Measurements from ENCODE around the gene RIMBP2. TPM values are rescaled to one million over a fixed set of nuclear protein-coding genes. Genes with fewer than 3 reads are reported as not detected.
"Not testable (repeated sequence)": the region's sequence is repeated elsewhere in the genome, so short reads cannot be mapped to it uniquely, and the experiment has no call there.

The RIMBP2 gene
- total RNA-seq, 1 donor from 2014 or later = 47.7 TPM

DNA sequence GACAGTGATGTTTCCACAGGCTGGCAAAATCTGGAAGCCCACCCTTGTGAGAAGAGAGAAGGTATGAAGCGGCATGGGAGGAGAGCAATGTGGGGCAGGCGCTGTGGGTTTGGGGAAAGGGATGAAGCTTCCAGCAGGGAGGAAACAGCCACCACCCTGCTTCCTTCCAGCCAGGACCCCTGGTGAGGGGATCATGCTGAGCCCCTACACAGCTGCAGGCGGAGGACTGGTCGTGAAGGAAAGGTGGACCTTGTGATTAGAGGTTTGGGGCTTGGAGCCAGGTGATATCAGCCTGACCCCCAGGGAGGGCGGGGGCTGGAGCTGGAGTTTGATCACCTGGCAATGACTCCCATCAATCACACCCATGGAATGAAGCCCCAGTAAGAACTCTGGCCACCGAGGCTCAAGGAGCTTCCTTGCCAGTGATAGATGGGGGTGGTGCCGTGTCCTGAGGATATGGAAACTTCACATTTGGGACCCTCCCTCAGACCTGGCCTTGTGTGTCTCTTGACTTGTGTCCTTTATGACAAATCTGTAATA, 48.6 kb downstream of the RIMBP2 start:
- FAIRE-seq = no peak
- no peak for DNase-seq (ENCODE audit: low spot score in 2 of 2)

DNA sequence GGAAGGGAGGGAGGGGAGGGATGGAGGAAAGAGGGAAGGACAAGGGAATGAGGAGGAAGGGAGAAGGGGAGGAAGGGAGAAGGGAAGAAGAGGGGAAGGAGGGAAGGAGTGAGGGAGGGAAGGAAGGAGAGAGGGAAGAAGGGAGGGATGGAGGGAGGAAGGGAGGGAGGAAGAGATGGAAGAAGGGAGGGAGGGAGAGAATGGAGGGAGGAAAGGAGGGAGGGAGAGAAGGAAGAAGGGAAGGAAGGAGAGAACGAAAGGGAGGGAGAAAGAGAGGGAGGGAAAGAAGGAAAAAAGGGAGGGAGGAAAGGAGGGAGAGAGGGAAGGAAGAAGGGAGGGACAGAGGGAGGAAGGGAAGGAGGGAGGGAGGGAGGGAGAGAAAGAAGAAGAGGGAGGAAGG, 49.5 kb downstream of the RIMBP2 start:
- FAIRE-seq (no peak), DNase-seq (ENCODE audit: low spot score in 2 of 2) (no peak)

DNA sequence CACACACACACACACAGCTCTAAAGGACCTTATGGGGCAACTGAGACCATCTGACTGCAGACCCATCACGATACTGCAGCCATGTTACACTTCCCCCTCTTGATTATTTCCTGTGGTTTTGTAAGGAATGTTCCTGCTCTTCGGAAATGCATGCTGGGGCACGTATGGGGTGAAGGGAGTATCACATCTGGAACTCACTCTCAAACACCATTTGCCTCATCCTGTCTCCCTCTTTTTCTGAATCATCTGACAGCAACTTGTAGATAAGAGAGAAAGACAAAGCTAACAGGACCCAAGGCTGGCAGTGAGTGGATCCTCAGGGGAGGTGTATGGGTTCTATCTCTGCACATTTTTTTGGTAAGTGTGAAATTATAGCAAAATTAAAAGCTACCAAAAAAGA, 50.3 kb downstream of the RIMBP2 start:
- DNase-seq (ENCODE audit: low spot score in 2 of 2) (no peak), FAIRE-seq (no peak)

DNA sequence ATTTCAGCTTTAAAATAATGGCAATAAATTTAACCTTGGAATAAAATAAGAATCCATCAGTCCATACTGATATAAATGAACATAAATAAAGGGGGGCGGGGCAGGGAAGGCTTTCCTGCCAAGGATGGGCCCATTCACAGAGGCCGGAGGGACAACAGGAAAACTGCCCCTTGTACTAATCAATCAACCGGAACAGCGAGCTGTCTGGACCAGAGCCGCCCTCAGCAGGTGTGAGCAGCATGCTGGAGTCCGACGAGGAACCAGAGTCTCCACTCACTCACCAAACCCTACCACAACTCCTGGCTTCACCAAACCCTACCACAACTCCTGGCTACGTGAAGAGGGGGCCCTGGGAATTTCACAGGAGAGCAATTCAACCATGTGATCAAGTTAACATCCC, 51.3 kb downstream of the RIMBP2 start:
- FAIRE-seq = no peak

DNA sequence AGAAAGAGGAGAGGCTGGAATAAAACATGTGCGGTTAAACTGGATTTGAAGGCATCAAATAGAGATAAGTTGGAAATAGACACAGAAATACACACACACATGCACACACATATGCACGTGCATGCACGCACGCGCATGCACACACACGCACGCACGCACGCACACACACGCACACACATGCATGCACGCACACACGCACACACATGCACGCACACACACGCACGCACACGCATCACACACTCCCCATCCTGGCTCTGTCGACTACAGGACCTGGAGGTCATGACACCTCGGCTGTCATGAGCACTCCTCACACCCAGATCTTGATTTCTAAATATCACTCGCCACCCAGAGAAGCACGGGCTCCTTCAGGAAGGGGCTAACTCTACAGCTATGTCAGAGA, 51.8 kb downstream of the RIMBP2 start:
- FAIRE-seq (no peak), DNase-seq (ENCODE audit: low spot score in 2 of 2) (no peak)

More for the DNA sequence above, 51.3 kb downstream of the RIMBP2 start:
- no peak for DNase-seq (ENCODE audit: low spot score in 2 of 2)

DNA sequence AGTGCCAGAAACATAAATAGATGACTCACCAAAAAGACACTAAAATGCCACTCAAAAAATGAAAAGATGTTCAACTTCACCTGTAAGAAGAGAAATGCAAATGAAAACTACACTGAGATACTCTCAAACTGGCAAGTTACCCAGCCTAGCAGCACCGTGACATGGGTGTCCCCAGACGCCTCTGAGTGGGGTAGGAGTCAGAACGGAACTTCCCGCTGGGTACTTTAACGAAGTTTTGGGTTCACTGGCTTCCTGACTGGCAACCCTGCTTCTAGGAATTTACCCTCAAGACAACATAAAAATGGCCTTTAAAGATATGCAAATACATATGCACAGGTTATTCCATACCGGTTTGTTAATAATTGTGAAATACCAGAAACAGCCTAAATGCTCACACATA, 52.6 kb downstream of the RIMBP2 start:
- DNase-seq (ENCODE audit: low spot score in 2 of 2) (no peak), FAIRE-seq (no peak)

DNA sequence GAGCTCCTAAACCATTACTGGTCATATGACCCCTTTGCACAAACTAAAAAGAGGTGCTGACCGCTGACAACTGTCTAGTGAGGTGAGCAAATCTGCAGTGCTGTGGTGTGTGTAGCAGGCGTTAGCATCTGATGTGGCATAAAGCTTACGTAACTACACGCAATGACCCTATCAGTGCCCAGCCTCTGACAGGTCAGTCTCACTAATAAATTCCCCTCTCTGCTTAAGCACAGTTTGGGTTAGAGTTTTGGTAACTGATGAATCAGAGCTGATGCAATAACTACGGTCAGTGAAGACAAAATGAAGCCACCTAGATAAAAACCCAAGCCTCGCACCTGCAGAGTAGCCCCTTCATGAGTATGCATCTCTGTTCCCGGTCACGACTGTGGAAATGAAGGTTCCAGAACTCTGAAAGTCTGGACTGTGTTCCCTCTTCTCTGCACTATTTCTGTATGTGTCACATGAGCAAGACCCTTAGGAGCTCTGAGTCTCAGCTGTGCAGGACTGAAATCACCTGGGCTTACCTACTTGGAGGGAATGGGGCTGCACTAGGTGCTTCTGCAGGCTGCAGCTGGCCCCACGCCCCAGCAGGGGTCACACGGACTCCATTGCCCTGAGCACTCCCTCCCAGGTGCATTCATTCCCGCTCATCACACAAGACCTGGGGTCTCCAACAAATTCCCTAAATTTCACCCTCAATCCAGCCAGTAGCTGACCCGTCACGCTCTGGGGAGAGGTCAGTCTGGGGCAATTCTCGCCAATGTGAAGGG, 54.4 kb downstream of the RIMBP2 start:
- DNase-seq (ENCODE audit: low spot score in 2 of 2) = no peak
- FAIRE-seq = no peak

DNA sequence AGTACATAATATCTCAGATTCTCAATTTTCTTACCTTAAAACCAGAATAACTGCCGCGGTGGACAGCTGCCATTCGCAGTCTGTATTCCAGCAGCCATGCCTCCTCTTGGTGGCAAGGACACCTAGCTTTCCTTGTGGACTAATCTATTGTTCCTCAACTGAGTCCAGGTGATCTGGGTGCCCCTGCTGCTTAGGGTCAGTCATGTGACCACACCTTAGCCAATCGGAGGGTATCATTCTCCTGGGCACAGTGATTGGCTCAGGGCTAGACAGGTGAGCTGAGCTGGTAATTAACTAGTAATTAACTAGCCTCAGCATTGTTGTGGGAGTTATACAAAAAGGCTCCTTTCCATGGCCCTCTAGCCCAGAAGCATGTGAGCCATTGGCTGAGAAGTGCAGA, 55.0 kb downstream of the RIMBP2 start:
- no peak for DNase-seq (ENCODE audit: low spot score in 2 of 2)
- FAIRE-seq = no peak

DNA sequence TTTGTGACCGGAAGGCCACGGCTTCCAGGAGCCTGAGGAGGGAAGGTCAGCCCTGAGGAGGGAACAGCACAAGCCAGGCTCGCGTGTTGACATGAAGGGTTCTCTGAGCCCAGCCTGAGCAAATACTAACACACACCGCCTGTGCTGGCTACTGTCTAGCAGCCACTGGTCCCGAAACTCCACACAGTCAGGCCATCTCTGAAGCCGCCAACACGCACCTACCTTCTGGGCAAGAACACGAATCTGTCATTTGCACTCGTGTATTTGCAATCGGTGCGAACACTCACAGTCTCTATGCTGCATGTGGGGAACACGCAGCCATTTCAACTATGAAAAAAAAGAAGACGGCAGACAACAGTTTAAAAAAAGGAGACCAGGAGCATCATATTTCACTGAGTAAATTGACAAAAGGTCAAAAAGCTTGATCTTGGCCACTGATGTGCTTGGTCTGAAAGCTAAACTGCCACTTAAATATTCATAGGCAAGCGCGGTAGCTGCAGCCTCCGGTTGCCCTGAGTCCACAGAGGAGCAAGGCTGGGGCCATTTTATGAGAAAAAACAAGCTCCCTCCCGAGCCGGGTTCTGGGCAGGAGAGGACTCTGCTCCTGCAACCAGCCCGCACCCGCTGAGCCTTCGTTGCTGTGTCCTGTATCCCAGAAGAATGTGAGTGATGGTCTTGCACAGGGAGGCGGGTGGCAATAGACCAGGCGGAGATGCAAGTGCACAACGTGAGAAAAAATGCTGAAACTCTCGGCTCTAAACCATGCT, 57.8 kb downstream of the RIMBP2 start:
- DNase-seq (ENCODE audit: low spot score in 2 of 2) = no peak
- no peak for FAIRE-seq

DNA sequence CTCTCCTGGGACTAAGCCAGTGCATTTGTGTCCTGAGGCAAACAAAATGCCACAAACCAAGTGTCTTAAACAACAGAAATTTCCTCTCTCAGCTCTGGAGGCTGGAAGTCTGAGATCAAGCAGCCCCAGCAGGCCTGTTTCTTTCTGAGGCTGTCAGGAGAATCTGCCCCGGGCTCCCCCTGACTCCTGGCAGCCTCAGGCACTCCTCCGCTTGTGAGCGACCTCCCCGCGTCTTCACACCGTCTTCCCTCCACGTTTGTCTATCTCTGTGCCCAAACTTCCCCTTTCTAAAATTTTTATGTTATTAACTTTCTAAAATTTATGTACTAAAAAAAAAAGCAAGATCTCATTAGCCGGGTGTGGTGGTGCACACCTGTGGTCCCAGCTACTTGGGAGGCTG, 59.7 kb downstream of the RIMBP2 start:
- DNase-seq (ENCODE audit: low spot score in 2 of 2) (no peak), FAIRE-seq (no peak)

DNA sequence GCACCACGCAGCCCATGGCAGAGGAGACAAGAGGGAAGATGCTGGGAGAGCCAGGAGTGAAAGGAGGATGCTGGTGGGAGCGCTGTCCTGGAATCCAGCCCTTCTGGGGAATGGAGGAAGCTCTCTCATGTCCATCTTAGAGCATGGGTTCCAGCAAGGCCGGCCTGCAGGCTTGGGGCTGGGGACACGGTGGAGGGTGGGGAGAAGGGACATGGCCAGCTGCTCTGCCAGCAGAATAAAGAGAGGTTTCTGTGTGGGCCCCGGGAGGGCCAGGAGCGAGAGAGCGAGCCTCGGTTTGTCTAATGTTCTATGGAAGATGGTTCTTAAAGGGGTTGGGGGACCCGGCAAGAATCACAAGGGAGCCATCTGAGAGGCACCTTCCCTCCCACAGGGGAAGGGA, 60.2 kb downstream of the RIMBP2 start:
- FAIRE-seq = no peak

DNA sequence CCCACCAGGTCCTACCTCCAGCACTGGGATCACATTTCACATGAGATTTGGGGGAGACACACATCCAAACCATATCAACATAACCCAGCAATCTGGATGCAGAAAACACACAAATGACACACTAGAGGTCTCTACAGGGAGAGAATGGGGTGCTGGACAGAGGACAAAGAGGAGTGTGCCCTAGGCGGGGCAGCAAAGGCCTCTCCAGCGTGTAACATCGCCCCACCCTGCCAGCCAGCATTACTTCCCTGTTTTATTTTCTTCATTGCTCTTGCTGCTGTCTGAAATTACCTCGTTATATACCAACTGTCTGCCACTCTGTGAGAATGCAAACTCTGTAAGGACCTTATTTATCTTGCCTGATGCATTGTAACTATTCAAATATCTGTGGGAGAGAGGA, 61.1 kb downstream of the RIMBP2 start:
- FAIRE-seq = no peak

More for the DNA sequence above, 60.2 kb downstream of the RIMBP2 start:
- no peak for DNase-seq (ENCODE audit: low spot score in 2 of 2)

DNA sequence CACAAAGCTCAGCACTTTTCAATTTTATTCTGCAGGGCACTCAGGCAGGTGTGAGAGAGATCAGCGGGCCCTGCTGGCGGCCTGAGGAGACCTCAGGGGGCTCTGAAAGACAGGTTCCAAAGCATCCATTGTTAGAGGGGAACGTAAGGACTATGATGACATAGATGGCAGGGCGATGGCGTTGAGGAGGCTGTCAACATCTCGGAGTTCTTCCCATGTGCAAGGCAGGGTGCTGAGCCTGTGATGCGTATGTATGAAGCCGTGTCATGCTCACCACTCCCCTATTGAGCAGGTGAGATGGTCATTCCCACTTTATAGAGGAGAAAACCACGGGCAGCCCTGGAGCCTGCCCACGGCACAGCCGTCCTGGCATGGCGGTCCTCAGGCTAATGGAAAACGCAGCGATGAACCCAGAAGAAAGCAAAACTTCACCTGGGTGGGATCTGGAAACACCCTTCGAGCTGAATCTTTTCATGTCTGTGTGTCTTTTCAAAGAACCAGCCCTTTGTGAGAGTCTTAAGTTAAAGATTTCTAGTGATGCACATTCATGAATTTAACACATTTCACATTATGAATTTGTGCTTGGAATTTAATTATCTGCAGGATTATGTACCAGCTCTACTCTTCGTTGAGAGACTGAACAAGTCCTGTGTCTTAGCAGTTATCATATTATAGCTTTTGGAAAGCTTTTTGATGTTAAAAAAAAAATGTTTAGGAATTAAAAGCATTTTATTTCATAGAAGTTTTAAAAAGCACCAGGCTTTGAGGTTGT, 64.7 kb downstream of the RIMBP2 start:
- FAIRE-seq (no peak), DNase-seq (ENCODE audit: low spot score in 2 of 2) (no peak)

More for the DNA sequence above, 61.1 kb downstream of the RIMBP2 start:
- no peak for DNase-seq (ENCODE audit: low spot score in 2 of 2)

DNA sequence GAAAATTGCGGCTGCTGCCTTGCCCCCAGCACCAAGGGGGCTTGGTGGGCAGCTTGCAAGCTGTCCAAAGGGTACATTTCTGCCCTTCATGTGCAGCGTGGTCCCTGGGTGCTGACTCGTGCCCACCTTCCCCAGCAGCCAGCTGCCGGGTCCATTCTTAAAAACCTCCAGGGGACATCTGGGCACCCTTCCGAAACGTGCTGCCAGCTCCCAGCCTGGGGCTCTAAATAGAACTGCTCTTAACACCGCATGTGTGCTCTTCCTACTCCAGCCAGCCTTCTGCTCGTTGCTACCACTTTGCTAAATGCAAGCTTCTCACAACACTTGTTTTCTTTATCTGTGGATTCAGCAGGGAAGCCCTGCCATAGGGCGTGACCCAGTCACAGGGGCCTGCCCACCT, 66.0 kb downstream of the RIMBP2 start:
- peak in 1 of 2 donors; percentile 49 for DNase-seq (ENCODE audit: low spot score in 2 of 2)
- no peak for FAIRE-seq

DNA sequence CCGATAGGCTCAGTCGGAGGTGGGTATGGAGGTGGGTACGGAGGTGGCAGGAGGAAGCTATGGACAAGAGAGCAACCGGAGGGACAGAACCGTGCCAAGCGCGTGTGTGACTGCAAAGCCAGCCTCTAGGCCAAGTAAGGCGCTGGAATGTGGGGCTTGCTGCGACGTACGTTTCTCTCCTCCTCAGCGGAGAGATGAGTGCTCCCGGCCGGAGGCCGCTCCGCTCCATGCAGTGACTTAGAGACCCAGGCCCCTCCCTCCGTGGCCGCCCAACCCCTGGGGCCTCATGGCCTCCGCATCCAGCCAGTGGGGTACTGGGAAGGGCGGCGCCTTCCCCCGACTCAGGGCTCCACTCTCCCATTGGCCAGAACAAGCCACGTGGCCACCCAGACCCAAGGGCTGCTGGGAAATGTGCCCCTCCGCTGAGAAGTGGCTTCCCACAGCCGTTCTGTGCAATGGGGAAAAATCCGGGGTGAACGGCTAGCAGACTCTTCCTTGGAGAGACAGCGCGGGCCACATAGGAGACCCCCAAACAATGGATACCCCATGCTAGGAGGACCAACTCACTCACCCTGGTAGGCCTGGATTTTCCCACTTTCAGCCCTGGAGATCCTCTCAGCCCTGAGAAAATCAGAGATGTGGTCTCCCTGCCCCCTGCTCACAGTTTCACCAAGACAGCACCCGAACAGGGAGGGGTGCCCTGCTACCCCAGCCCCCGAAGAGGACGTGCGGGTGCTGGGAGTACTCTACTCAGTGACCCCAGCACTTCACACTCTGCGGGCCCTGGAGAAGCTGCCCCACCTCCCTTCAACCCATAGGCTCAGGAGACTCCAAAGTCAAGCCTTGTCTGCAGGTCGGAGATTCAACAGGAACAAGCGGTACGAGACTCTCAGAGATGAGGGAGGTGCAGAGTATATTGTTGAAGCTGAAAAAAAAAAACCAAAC, 66.7 kb downstream of the RIMBP2 start:
- DNase-seq (ENCODE audit: low spot score in 2 of 2) (no peak), FAIRE-seq (no peak)

DNA sequence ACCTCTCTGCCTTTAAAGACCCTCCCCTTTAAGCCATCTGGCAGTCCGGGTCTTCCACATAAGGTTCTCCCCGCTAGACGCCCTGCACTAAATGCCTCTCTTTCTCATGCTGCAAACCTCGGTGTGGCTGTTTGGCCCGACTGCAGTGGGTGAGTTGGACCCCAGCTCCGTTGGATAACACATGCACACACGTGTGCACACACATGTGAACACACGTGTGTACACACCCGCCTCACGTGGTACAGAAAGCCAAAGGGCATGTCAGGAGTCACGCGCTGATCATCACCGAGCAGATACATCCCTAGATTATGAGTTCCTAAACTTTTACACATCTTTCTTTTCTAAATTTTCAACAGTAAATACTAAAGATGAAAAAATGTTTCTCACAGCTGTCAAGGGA, 68.3 kb downstream of the RIMBP2 start:
- FAIRE-seq (no peak), DNase-seq (ENCODE audit: low spot score in 2 of 2) (no peak)

DNA sequence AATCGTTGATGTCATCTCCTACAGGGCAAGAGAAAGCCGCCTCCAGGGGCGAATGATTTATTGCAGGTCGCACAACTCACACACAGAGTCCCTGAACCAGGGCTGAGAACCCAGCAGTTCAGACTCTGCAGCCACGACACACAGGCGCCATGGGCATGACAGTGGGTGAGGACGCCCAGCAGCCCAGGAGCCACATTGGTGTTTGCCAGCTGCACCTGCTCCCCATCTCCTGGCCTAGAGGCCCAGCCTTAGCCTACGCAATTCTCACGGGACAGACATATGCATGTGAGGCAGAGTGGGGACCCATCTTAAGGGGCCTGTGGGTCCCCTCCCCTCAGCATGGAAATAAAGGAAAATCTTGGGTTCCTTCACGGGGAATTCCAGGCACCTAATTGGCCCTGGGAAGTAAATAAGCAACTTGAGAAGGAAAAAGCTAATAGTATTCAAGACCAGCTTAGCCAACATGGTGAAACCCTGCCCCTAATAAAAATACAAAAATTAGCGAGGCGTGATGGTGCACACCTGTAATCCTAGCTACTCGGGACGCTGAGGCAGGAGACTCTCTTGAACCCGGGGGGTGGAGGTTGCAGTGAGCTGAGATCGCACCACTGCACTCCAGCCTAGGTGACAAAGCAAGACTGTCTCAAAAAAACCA, 69.3 kb downstream of the RIMBP2 start:
- DNase-seq (ENCODE audit: low spot score in 2 of 2) (no peak), FAIRE-seq (no peak)

DNA sequence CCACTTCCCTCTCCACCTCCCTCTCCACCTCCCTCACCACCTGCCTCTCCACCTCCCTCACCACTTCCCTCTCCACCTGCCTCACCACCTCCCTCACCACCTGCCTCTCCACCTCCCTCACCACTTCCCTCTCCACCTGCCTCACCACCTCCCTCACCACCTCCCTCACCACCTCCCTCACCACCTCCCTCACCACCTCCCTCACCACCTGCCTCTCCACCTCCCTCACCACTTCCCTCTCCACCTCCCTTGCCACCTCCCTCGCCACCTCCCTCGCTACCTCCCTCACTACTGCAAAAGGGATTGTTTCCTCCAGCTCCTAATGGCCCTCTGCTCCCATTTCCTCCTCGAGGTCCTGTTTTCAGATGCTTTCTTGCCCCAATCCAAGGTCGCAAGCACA, 69.9 kb downstream of the RIMBP2 start:
- not testable (repeated sequence) for FAIRE-seq; DNase-seq (ENCODE audit: low spot score in 2 of 2)

DNA sequence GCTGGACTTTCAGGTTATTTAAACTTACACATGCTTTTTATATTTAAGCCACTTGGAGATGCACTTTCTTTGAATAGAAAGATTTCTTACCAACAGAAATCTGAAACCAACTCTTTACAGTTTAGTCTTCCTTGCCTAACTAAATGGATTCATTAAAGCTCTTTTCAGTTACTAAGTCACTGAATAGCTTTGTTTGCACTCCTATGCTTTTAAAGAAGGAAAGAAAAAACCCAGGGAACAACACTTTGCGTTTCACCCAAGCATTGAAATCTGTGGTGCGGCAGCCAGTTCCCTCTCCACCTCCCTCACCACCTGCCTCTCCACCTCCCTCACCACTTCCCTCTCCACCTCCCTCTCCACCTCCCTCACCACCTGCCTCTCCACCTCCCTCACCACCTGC, 70.3 kb downstream of the RIMBP2 start:
- FAIRE-seq (no peak), DNase-seq (ENCODE audit: low spot score in 2 of 2) (no peak)

Data from frontal cortex (tissue), 4 donors.